H4 (cell line): ENCODE data around the gene CEACAM19. TPM values are rescaled to one million over a fixed set of nuclear protein-coding genes. Genes with fewer than 3 reads are reported as not detected.
A peak's percentile ranks its signal among the peaks of the same experiment; 100 is the strongest.
"Not testable (repeated sequence)": the region's sequence is repeated elsewhere in the genome, so short reads cannot be mapped to it uniquely, and the experiment has no call there.

ENCODE experiments used
- DNase-seq: peaks from one replicate; pipeline ENCODE4 v3.0.0-alpha.2; 2015; ENCODE audit warnings: low spot score
- total RNA-seq: library from RNA; depleted of rRNA; stranded (reverse); fragments of >200 nt; shearing (Covaris generic); gene quantifications from 2 replicates; pipeline ENCODE4 v1.2.3, GENCODE V29; 2014

The CEACAM19 gene
- total RNA-seq, 1 experiment from 2014 or later = 0.23 TPM

- no peak for DNase-seq
Observed at GRCh38 chr19:44673510-44673909, 2.2 kb downstream of the CEACAM19 start.

GRCh38 chr19:44675521-44675920 lies 4.2 kb downstream of the CEACAM19 start:
- DNase-seq = no peak

- DNase-seq = peak; percentile 35
Observed at GRCh38 chr19:44677019-44677811, 5.9 kb downstream of the CEACAM19 start.

GRCh38 chr19:44680536-44680935 lies 9.3 kb downstream of the CEACAM19 start:
- DNase-seq = no peak

- no peak for DNase-seq
Observed at GRCh38 chr19:44681992-44682790, 10.9 kb downstream of the CEACAM19 start.

- no peak for DNase-seq
Observed at GRCh38 chr19:44682807-44683206, 11.5 kb downstream of the CEACAM19 start.

- DNase-seq = no peak
Observed at GRCh38 chr19:44683434-44684210, 12.3 kb downstream of the CEACAM19 start.

GRCh38 chr19:44684396-44684795 lies 13.1 kb downstream of the CEACAM19 start:
- not testable (repeated sequence) for DNase-seq

GRCh38 chr19:44684892-44685863 lies 13.9 kb downstream of the CEACAM19 start:
- peak; percentile 82 for DNase-seq

- no peak for DNase-seq
Observed at GRCh38 chr19:44685877-44686276, 14.6 kb downstream of the CEACAM19 start.

- no peak for DNase-seq
Observed at GRCh38 chr19:44686896-44687295, 15.6 kb downstream of the CEACAM19 start.

- DNase-seq = no peak
Observed at GRCh38 chr19:44687888-44688287, 16.6 kb downstream of the CEACAM19 start.

- DNase-seq = peak; percentile 42
Observed at GRCh38 chr19:44689290-44690130, 18.2 kb downstream of the CEACAM19 start.

- no peak for DNase-seq
Observed at GRCh38 chr19:44690131-44690440, 18.8 kb downstream of the CEACAM19 start.

GRCh38 chr19:44692379-44692721 lies 21.1 kb downstream of the CEACAM19 start:
- DNase-seq = no peak

GRCh38 chr19:44694184-44694579 lies 22.9 kb downstream of the CEACAM19 start:
- DNase-seq = no peak

- DNase-seq = no peak
Observed at GRCh38 chr19:44696939-44697669, 25.8 kb downstream of the CEACAM19 start.

- DNase-seq = no peak
Observed at GRCh38 chr19:44697670-44698034, 26.4 kb downstream of the CEACAM19 start.

- DNase-seq = no peak
Observed at GRCh38 chr19:44698492-44699201, 27.4 kb downstream of the CEACAM19 start, which contains the start of gene CEACAM16. TSS of gene CEACAM16 (plus strand) at chr19:44699151. CDS start at chr19:44701457, 2,306 bp downstream.
